IPS-18a (cell line): ENCODE data around the gene THRB.

Experiments
- H3K27ac ChIP-seq: one replicate; pipeline ENCODE4 v1.5.1; 2013; ENCODE audit warnings: low read length
- H3K27me3 ChIP-seq: one replicate; pipeline ENCODE4 v1.6.1; 2013; ENCODE audit warnings: mild to moderate bottlenecking, low read length; ENCODE audit not compliant: control insufficient read depth, insufficient read depth
- H3K36me3 ChIP-seq: one replicate; pipeline ENCODE4 v1.6.1; 2013; ENCODE audit warnings: low read depth, low read length; ENCODE audit not compliant: control insufficient read depth
- H3K4me1 ChIP-seq: one replicate; pipeline ENCODE4 v1.6.1; 2013; ENCODE audit warnings: low read depth, low read length; ENCODE audit not compliant: control insufficient read depth
- H3K4me3 ChIP-seq: one replicate; pipeline ENCODE4 v1.5.1; 2013; ENCODE audit warnings: low read length
- H3K9ac ChIP-seq: one replicate; pipeline ENCODE4 v1.6.1; 2013; ENCODE audit warnings: mild to moderate bottlenecking, low read length, moderate library complexity
- H3K9me3 ChIP-seq: one replicate; pipeline ENCODE4 v1.6.1; 2013; ENCODE audit warnings: low read depth, low read length; ENCODE audit not compliant: control insufficient read depth

Gene THRB

DNA sequence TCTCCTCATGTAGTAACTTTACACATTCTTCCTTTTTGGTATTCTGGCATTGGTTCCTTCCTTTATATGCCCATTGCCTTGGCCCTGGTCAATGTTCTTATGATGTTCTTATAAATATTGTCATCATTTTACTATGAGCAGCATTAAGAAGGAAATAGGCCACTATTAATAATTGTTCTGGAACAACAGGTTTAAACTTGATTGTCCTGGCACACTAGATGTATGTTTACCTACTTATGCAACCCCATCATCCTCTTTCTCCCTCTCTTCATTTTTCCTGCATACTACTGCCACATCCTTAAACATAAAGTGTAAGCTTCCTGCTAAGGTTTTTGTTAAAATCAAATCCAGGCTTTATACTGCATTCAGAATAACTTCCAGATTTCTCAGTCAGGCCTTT lies 114.7 kb downstream of the THRB start:
- H3K27ac ChIP-seq = no peak overlapping the region
- no peak overlapping the region for H3K4me3 ChIP-seq
- no peaks in the 10 kb centered on the region for H3K9me3 ChIP-seq
- H3K4me1 ChIP-seq = no peaks in the 10 kb centered on the region
- H3K36me3 ChIP-seq = no peaks in the 10 kb centered on the region
- H3K27me3 ChIP-seq = no peaks in the 10 kb centered on the region
- H3K9ac ChIP-seq = no peak overlapping the region

DNA sequence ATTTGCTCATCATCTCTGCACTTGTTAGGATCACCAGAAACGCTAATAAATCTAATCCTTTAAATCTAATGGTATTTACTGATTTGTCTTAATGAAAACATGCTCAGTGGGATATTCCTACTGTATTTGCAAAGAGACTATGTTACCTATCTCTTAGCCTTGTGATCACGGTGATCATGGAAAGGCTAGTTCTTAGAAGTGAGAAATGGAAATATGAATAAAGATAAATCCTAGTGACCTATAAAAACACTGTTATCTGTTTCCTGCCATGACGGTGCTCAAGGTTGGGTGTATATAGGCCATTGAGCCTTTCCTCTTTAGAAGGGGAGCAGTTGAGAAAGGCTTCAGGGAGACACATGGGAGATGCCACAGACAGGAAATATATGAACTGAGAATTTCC lies 116.3 kb downstream of the THRB start:
- no peak overlapping the region for H3K27ac ChIP-seq
- H3K4me1 ChIP-seq = no peaks in the 10 kb centered on the region
- no peak overlapping the region for H3K9ac ChIP-seq
- H3K4me3 ChIP-seq = no peak overlapping the region
- no peaks in the 10 kb centered on the region for H3K27me3 ChIP-seq
- no peaks in the 10 kb centered on the region for H3K36me3 ChIP-seq
- H3K9me3 ChIP-seq = no peaks in the 10 kb centered on the region

DNA sequence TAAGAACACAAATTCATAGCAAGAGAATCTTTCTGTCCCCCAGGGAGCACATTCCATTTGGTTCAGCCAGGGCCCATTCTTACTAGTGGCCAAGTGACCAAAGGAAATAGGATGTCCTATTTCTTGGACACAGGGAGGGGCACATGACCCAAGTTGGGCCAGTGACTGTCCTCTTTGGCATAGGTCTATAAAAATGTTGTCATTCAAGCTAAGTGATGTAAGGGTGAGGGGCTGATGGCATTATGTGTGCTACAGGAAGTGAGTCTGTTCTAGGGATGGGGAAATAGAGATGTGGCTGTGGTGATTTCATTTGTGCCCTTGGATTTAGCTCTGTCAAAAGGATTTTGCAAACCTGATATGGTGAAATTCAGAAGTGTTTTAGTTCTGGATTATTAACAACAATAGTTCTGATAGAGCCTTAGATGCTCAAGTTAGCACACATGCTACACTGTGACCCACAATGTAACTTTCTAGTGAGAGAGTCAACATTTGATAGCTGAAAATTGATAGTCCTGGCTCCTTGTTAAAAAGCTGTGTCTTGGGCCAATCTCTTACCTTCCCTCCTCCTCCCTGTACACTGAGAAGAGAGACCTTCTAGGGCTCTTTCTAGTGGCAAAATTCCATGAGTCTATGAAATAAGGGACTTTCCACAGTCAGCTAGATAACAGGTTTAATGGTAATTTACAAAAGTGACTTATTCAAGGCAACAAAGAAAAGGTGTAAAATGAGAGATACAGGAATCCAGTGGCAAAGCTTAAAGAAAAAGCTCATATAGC lies 117.2 kb downstream of the THRB start:
- H3K9me3 ChIP-seq = no peaks in the 10 kb centered on the region
- no peaks in the 10 kb centered on the region for H3K36me3 ChIP-seq
- H3K9ac ChIP-seq = no peak overlapping the region
- H3K4me3 ChIP-seq = no peak overlapping the region
- no peak overlapping the region for H3K27ac ChIP-seq
- H3K4me1 ChIP-seq = no peaks in the 10 kb centered on the region
- H3K27me3 ChIP-seq = no peaks in the 10 kb centered on the region

DNA sequence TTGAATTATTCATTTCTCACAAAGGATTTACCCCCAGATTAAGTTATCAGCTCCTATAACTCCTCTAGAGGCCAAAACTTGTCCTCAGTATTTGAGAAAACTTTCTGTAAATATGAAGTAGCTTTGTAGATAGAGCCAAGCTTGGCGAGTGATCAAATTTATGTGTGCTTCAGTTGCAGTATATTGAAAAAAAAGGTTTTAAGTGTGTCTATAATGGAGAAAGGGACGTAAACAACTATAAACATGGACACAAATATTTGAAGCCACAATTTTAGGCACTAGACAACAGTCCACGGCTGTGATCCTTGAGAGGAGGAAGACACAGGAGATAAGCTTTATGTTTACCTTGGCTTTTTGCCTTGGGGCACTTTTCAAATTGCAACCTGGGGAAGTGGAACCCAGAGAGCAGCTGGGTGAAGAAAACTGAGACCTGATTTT lies 118.7 kb downstream of the THRB start:
- Histone ChIP-seq H3K27ac (no peak overlapping the region), H3K36me3 (no peaks in the 10 kb centered on the region), H3K27me3 (no peaks in the 10 kb centered on the region), H3K4me1 (no peaks in the 10 kb centered on the region), H3K9me3 (no peaks in the 10 kb centered on the region), H3K4me3 (no peak overlapping the region), H3K9ac (no peak overlapping the region)

DNA sequence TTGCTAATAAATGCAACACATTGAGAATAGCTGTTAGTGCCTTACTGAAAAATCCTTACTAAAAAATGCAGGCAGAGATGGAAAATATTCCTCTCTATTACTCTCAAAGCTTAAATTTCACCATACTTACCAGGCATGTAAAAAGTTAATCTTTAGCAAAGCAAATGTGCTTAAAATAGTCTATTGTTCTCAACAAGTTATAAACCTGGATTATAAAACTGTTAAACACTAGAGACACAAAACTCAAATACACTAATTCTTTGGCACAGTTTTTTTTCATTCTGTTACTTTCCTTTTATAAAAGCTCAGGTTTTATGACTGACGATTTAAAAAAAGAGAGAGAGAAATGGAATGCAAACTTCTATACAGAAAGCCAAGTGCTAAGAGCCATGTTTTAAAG lies 119.8 kb downstream of the THRB start:
- Histone ChIP-seq H3K36me3 (no peaks in the 10 kb centered on the region), H3K9me3 (no peaks in the 10 kb centered on the region), H3K9ac (no peak overlapping the region), H3K27ac (no peak overlapping the region), H3K4me3 (no peak overlapping the region), H3K27me3 (no peaks in the 10 kb centered on the region), H3K4me1 (no peaks in the 10 kb centered on the region)

DNA sequence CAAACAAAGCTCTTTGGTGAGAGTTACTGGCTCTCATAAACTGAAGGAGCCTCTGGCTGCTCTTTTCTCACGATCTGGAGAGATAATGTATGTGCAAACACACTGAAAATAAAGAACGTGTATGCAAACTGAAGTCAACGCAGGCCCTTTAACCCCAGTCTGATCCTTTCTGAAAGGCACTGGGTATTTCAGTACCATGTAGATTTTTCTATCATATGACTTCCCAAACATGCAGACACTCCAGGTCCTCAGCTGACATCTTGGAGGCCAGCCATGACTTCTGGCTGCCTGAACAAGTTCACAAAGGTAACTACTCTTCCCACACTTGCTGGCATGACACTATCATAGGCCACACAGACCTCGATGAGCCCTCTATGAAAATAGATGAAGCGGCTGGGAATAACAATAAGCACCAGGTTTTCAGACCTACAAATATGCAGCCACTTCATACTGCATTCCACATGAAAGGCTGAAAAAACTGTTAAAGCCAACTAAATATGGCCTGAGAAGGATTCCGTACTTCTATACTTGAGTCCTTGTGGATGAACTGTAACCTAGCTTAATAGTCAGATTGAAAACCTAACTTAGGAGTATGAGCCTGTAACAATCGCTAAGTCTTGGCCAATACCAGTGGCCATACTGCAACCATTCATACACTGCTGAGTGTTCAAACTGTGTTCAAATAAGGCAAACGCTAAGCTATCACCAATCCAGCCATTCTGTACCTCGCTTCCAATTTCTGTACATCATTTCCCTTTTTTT lies 121.3 kb downstream of the THRB start:
- Histone ChIP-seq H3K4me3 (no peak overlapping the region), H3K27me3 (no peaks in the 10 kb centered on the region), H3K27ac (no peak overlapping the region), H3K9ac (no peak overlapping the region), H3K9me3 (no peaks in the 10 kb centered on the region), H3K36me3 (no peaks in the 10 kb centered on the region), H3K4me1 (no peaks in the 10 kb centered on the region)

DNA sequence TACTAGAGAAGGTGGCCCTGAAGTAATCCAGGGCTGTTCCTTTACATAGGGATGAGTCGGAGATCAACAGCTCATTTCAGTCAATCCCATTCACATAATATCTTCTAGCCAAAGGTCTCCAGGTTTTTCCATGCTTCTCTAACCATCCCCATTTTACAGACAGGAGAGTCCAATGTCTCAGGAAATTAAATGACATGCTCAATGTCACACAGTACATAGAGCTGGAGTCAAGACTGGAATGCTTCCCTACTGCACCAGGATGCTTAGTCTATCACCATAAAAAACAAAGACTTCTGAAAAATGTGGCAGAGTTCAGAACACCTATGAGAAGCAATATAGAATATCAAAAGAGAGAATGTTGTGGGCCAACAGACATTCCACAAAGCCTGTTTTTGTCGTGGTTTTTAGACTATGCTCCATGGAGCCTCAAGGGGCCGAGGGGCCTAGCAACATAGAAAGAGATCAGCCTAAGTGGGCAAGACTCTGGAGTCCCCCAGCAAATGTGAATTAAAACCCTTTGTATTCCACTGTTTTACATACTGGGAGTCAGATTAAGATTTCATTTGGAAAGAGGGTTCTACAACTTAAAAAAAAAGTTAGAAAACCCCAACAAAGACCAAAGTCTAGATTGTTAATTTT lies 122.0 kb downstream of the THRB start:
- Histone ChIP-seq H3K27me3 (no peaks in the 10 kb centered on the region), H3K9me3 (no peaks in the 10 kb centered on the region), H3K27ac (no peak overlapping the region), H3K36me3 (no peaks in the 10 kb centered on the region), H3K4me3 (no peak overlapping the region), H3K9ac (no peak overlapping the region), H3K4me1 (no peaks in the 10 kb centered on the region)

DNA sequence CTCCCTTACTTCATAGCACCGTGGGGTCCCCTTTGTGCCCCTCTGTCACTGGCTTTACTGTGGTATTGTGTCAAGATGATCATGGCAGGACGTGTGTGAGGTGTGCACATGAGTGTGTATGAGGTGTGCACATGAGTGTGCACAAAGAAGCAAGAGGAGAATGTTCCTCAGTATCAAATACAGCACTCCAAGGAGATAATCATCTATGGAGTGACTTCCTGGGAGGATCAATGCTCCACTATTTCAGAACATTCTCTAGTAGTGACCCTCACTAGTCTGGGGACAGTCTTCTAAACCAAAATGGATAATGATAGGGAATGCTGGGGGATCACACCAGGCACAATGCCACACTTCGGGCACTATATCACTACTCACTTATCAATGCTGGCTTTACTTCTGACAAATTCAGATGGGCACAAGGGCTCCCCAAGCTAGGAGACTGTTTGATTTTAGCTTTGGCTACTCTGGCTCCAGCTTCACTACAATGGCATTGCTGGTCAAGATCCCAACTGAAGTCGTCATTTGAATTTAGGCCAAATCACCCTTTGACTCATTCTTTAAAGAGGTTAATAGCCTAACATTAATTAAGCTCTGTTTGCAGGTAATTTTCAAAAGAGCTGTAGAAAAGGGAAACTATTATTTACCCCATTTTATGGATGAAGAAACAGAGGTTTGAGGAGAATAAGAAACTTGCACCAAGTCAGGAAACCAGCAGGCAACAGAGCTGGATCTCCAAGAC lies 124.1 kb downstream of the THRB start:
- H3K36me3 ChIP-seq = no peaks in the 10 kb centered on the region
- no peak overlapping the region for H3K9ac ChIP-seq
- H3K4me1 ChIP-seq = no peaks in the 10 kb centered on the region
- no peak overlapping the region for H3K27ac ChIP-seq
- no peak overlapping the region for H3K4me3 ChIP-seq
- no peaks in the 10 kb centered on the region for H3K27me3 ChIP-seq
- no peaks in the 10 kb centered on the region for H3K9me3 ChIP-seq

DNA sequence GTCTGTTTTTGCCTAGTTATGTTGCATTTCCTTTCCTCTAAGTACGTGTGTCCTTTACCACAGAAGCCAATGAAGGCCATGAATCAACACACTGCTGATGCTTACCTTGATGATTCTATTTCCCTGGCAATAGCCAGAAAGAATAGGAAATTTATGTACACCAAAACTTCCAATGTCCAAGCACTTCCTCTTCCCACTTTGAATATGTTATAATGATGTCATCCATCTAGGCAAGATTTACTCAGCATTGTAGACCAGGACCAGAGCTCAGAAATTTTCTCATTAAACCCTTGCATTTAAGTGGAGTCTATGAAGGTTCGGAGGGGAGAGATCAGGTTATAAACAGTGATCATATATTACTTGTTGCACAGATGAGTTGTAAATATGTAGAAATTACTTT lies 126.0 kb downstream of the THRB start:
- Histone ChIP-seq H3K4me1 (no peaks in the 10 kb centered on the region), H3K9me3 (no peaks in the 10 kb centered on the region), H3K4me3 (no peak overlapping the region), H3K9ac (no peak overlapping the region), H3K27me3 (no peaks in the 10 kb centered on the region), H3K36me3 (no peaks in the 10 kb centered on the region), H3K27ac (no peak overlapping the region)

DNA sequence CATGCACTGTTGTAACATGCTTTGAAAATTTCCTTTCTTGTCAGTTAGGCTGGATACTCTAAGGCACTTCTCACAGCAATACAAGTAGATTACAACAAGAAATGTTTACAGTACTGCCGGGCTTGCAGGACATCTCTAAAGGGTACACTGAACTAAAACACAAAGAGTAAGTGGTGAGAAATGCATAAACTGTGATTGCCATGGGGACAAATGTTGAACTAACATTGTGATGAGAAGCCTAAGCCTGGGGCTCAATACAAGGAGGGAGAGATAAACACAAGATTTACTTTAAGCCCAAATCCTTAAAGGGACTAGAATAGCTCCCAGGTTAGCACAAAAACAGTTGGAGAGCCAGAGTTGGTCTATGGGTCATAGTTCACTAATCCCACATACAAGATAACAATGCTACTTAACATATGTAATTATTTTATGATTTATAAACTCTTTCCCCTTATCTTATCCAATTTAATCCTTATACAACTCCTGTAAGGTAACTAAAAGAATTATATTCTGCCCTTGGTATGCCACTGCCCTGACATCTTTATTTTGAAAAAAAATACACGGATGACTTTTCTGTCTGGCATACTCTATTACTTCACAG lies 126.9 kb downstream of the THRB start:
- no peak overlapping the region for H3K4me3 ChIP-seq
- H3K27ac ChIP-seq = no peak overlapping the region
- H3K36me3 ChIP-seq = no peaks in the 10 kb centered on the region
- no peaks in the 10 kb centered on the region for H3K9me3 ChIP-seq
- H3K9ac ChIP-seq = no peak overlapping the region
- no peaks in the 10 kb centered on the region for H3K27me3 ChIP-seq
- H3K4me1 ChIP-seq = no peaks in the 10 kb centered on the region

DNA sequence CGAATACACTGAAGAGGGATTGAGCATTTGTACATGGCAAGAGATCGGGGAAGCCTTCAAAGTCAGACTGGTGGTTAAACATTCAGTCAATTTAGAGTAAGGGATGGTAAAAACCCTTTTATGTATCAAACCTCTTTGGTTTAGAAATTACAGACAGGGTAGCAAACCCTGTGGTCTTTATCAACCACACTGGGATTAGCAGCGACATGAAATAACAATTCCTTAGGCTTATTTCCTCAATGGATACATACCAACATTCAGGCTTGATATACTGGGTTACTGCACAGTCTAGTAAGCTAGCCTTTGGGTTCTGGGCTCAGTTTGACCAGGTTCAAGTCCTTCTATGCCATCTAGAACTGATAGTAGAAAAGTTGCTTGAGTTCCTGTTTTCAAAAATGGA lies 127.4 kb downstream of the THRB start:
- Histone ChIP-seq H3K9ac (no peak overlapping the region), H3K27me3 (no peaks in the 10 kb centered on the region), H3K9me3 (no peaks in the 10 kb centered on the region), H3K4me1 (no peaks in the 10 kb centered on the region), H3K27ac (no peak overlapping the region), H3K36me3 (no peaks in the 10 kb centered on the region), H3K4me3 (no peak overlapping the region)
